ENCODE results near the gene NAPB.
"Not testable (repeated sequence)": the region's sequence is repeated elsewhere in the genome, so short reads cannot be mapped to it uniquely, and the experiment has no call there.

Gene NAPB

GRCh38 chr20:23420943-23421931, at the start of gene NAPB:
Gene NAPB (minus strand): TSS chr20:23421488. CDS start chr20:23421402, 86 bp downstream.
- DNase-seq (ENCODE audit: low spot score) = peak; percentile 98

GRCh38 chr20:23466961-23467360, 45.7 kb upstream of the NAPB start:
- DNase-seq (ENCODE audit: low spot score) = not testable (repeated sequence)

- DNase-seq (ENCODE audit: low spot score) = no peak
These were observed 39.9 kb upstream of the NAPB start for GRCh38 chr20:23461180-23461579.

GRCh38 chr20:23459461-23460150, 38.3 kb upstream of the NAPB start:
- no peak for DNase-seq (ENCODE audit: low spot score)

- no peak for DNase-seq (ENCODE audit: low spot score)
These were observed 35.6 kb upstream of the NAPB start for GRCh38 chr20:23456873-23457272.

- no peak for DNase-seq (ENCODE audit: low spot score)
These were observed 35.1 kb upstream of the NAPB start for GRCh38 chr20:23456409-23456808.

GRCh38 chr20:23455639-23456038, 34.4 kb upstream of the NAPB start:
- DNase-seq (ENCODE audit: low spot score) = no peak

GRCh38 chr20:23454816-23455215, 33.5 kb upstream of the NAPB start:
- DNase-seq (ENCODE audit: low spot score) = no peak

GRCh38 chr20:23453549-23454543, 32.6 kb upstream of the NAPB start:
- DNase-seq (ENCODE audit: low spot score) = no peak

- DNase-seq (ENCODE audit: low spot score) = no peak
These were observed 31.5 kb upstream of the NAPB start, which contains the start of gene CST11 for GRCh38 chr20:23452776-23453175. Gene CST11 (minus strand): TSS chr20:23452876. CDS start chr20:23452811, 65 bp downstream.

GRCh38 chr20:23451956-23452487, 30.7 kb upstream of the NAPB start:
- no peak for DNase-seq (ENCODE audit: low spot score)

GRCh38 chr20:23450877-23451276, 29.6 kb upstream of the NAPB start:
- no peak for DNase-seq (ENCODE audit: low spot score)

- DNase-seq (ENCODE audit: low spot score) = no peak
These were observed 28.1 kb upstream of the NAPB start for GRCh38 chr20:23449421-23449820.

GRCh38 chr20:23448167-23448566, 26.9 kb upstream of the NAPB start:
- DNase-seq (ENCODE audit: low spot score) = no peak

- DNase-seq (ENCODE audit: low spot score) = peak; percentile 31
These were observed 25.2 kb upstream of the NAPB start for GRCh38 chr20:23446505-23446904.

- DNase-seq (ENCODE audit: low spot score) = peak; percentile 72
These were observed 24.4 kb upstream of the NAPB start for GRCh38 chr20:23445596-23446217.

GRCh38 chr20:23444859-23445258, 23.6 kb upstream of the NAPB start:
- no peak for DNase-seq (ENCODE audit: low spot score)

- no peak for DNase-seq (ENCODE audit: low spot score)
These were observed 21.1 kb upstream of the NAPB start for GRCh38 chr20:23442436-23442835.

- DNase-seq (ENCODE audit: low spot score) = peak; percentile 87
These were observed 20.6 kb upstream of the NAPB start for GRCh38 chr20:23441850-23442313.

- DNase-seq (ENCODE audit: low spot score) = no peak
These were observed 18.7 kb upstream of the NAPB start for GRCh38 chr20:23440004-23440403.

- DNase-seq (ENCODE audit: low spot score) = no peak
These were observed 17.4 kb upstream of the NAPB start for GRCh38 chr20:23438661-23439060.

All from GM03348 (cell line).